Nephron progenitor cell (in vitro differentiated cells): ENCODE measurements around the gene HSD3B1.
"Not testable (repeated sequence)": the region's sequence is repeated elsewhere in the genome, so short reads cannot be mapped to it uniquely, and the experiment has no call there.

Source experiments
- DNase-seq: peaks from one replicate; pipeline ENCODE4 v3.0.0; 2021
- H3K27ac Mint-ChIP-seq: 2 replicates; pipeline ENCODE4 v1.8.0; 2021; ENCODE audit warnings: mild to moderate bottlenecking, moderate library complexity, mixed read lengths
- H3K27me3 Mint-ChIP-seq: 2 replicates; pipeline ENCODE4 v1.8.0; 2021; ENCODE audit warnings: mild to moderate bottlenecking, low read depth, mixed read lengths; ENCODE audit not compliant: poor library complexity
- H3K36me3 Mint-ChIP-seq: 2 replicates; pipeline ENCODE4 v1.8.0; 2021; ENCODE audit warnings: low read depth, mixed read lengths
- H3K4me1 Mint-ChIP-seq: 2 replicates; pipeline ENCODE4 v1.8.0; 2021; ENCODE audit warnings: mixed read lengths
- H3K4me3 Mint-ChIP-seq: 2 replicates; pipeline ENCODE4 v1.8.0; 2021; ENCODE audit warnings: mild to moderate bottlenecking, moderate library complexity, mixed read lengths
- H3K9me3 Mint-ChIP-seq: 2 replicates; pipeline ENCODE4 v1.8.0; 2021; ENCODE audit warnings: mild to moderate bottlenecking, moderate library complexity, mixed read lengths
- CTCF ChIP-seq: fragments of 200-600 bp; sonication (generic); IDR thresholded peaks from 2 replicates; pipeline ENCODE4 v1.5.0; 2021; ENCODE audit warnings: antibody characterized with exemption

The HSD3B1 gene

GRCh38 chr1:119550381-119550780 lies 43.4 kb downstream of the HSD3B1 start:
- Mint-ChIP-seq H3K27me3 (peaks cover 18% of the 10 kb centered on the region), H3K27ac (no peak overlapping the region), H3K4me1 (peaks cover 21% of the 10 kb centered on the region), H3K4me3 (no peak overlapping the region), H3K9me3 (no peaks in the 10 kb centered on the region), H3K36me3 (no peaks in the 10 kb centered on the region)
- no peak for DNase-seq
- TF ChIP-seq CTCF: no peak

DNA sequence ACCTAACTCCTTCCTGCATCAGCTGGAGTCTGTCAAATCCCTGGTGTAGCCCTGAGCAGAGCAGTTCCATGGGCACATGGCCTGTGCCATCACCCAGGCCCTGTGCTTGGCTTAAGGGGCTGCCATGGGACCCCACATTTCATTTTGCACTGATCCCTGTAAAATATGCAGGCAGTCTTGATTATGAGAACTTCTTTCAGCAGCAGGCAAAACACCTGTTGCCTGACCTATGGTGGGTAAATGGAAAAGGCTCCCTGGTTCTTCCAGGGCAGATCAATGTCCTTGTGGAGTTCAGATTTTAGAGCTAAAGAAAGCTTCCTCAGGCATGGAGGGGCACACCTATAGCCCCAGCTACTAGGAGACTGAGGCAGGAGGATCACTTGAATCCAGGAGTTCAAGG lies 44.2 kb downstream of the HSD3B1 start:
- Mint-ChIP-seq H3K4me1 (peaks cover 21% of the 10 kb centered on the region), H3K4me3 (no peak overlapping the region), H3K36me3 (no peaks in the 10 kb centered on the region), H3K27ac (no peak overlapping the region), H3K27me3 (peaks cover 17% of the 10 kb centered on the region), H3K9me3 (no peaks in the 10 kb centered on the region)
- TF ChIP-seq CTCF: no peak
- DNase-seq: no peak

- H3K4me3 Mint-ChIP-seq, H3K36me3 Mint-ChIP-seq, DNase-seq, H3K27ac Mint-ChIP-seq, H3K9me3 Mint-ChIP-seq: not testable (repeated sequence)
- peaks cover 10% of the 10 kb centered on the region for H3K27me3 Mint-ChIP-seq
- H3K4me1 Mint-ChIP-seq: peaks cover 21% of the 10 kb centered on the region
These were observed 45.6 kb downstream of the HSD3B1 start for GRCh38 chr1:119552656-119553055.

GRCh38 chr1:119553302-119554071 lies 46.5 kb downstream of the HSD3B1 start:
- not testable (repeated sequence) for H3K9me3 Mint-ChIP-seq, H3K27me3 Mint-ChIP-seq, H3K36me3 Mint-ChIP-seq, DNase-seq, H3K4me3 Mint-ChIP-seq, H3K27ac Mint-ChIP-seq
- peaks cover 21% of the 10 kb centered on the region for H3K4me1 Mint-ChIP-seq

DNA sequence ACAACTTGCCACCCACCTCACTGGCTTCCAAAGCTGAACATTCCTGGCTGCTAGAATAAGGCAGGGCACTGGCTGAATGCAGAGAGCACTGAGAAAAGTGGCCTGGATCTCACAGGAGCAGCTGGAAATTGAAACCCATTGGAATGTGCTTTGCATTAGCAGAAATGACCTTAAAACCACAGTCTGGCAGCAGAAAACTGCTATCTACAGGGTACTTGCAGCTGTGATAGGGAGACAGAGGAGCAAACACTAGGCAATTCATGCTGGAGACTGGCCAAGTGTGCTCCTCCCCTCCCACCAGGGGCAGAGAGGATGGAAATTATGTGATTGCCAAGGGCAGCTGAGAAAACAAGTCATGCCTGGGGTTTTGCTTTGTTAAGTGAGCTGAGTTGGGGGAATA lies 47.2 kb downstream of the HSD3B1 start:
- no peak overlapping the region for H3K27ac Mint-ChIP-seq
- H3K9me3 Mint-ChIP-seq: no peaks in the 10 kb centered on the region
- H3K4me3 Mint-ChIP-seq: no peak overlapping the region

DNA sequence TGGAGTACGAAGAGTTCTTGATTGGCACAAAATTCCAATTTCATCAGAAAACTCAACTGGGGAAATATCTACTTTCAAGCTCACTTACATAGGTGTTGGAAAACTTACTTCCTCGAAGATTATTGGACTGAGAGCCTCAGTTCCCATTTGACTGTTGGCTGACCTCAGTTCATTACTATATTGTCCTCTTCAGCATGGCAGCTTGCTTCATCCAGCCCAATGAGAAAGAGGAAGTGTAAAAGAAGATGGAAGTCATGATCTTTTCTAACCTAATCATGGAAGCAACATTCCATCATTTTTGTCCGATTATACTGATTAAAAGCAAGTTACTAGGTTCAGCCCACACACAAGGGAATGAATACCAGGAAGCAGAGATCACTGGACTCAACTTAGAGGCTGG lies 49.4 kb downstream of the HSD3B1 start:
- Mint-ChIP-seq H3K4me1 (peaks cover 10% of the 10 kb centered on the region), H3K9me3 (no peaks in the 10 kb centered on the region), H3K4me3 (no peak overlapping the region), H3K27ac (no peak overlapping the region), H3K36me3 (no peaks in the 10 kb centered on the region), H3K27me3 (peaks cover 7% of the 10 kb centered on the region)
- DNase-seq: no peak
- no peak for TF ChIP-seq CTCF

More for the DNA sequence above, 47.2 kb downstream of the HSD3B1 start:
- H3K4me1 Mint-ChIP-seq: peaks cover 21% of the 10 kb centered on the region
- TF ChIP-seq CTCF: no peak
- no peaks in the 10 kb centered on the region for H3K36me3 Mint-ChIP-seq
- H3K27me3 Mint-ChIP-seq: peaks cover 7% of the 10 kb centered on the region
- no peak for DNase-seq

DNA sequence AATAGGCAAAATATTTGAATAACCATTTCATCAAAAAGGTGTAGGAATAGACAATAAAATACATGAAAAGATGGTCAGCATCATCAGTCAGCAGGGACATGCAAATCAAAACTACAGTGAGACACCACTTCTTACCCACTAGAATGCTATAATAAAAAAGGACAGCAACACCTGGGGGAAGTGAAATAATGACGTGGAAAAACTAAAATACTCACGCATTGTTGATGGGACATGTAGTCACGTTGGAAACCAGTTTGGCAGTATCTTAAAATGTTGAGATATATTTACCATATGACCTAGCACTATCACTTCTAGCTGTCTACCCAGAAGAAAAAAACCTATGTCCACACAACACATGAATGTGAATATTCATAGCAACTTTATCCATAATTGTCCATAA lies 53.4 kb downstream of the HSD3B1 start:
- H3K4me1 Mint-ChIP-seq, H3K9me3 Mint-ChIP-seq, H3K27me3 Mint-ChIP-seq, H3K27ac Mint-ChIP-seq, DNase-seq, H3K4me3 Mint-ChIP-seq, H3K36me3 Mint-ChIP-seq: not testable (repeated sequence)
